KBM-7 (cell line): ENCODE data around the gene NINL.

ENCODE experiments used
- DNase-seq: peaks from one replicate; pipeline ENCODE4 v3.0.0-alpha.2; 2015
- in situ Hi-C: fragments of 300-500 bp; cut with MboI; formaldehyde crosslinking; loops from 2 replicates; pipeline ENCODE4 v1.14.3; 2020; ENCODE audit warnings: low sequenced_read_pairs, low pct_unique_long_range_greater_than_20kb, mixed read lengths

Gene NINL

DNA sequence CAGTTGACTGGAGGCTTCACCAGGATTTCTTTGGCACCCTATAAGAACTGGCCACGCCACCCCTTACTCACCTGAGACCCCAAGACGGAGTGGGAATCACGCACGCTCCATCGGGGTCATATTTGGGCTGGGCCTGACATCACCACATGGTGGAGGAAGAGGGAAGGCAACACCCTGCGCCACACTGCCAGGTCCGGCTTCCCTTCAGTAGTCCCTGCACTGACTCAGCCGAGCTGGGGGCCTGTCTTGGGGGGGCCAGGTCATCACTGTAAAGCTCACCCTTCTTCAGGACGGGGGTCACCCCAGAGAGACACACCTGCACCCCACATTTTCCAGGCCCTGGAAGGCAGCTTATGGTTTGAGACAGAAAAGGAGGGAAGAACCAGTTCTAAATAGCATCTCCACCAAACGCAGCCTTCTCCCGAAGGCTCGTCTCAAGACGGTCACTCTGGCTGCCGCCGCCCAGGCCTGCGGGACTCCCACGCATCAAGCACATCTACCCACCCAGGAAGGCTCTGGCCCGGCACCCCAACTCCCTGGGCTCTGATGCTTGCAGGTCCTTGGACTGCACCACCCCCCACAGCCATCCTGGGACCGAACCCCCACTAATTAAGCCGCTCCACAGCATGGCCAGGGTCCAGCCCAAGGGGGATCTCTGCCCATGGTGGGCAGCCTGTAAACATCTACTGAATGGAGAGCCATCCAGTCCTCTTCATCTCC is 126.1 kb downstream of the NINL start:
- in situ Hi-C loops: no loop called here
- DNase-seq: no peak

GRCh38 chr20:25457886-25458680 is 127.2 kb downstream of the NINL start:
- in situ Hi-C loops: no loop called here
- DNase-seq: no peak

DNA sequence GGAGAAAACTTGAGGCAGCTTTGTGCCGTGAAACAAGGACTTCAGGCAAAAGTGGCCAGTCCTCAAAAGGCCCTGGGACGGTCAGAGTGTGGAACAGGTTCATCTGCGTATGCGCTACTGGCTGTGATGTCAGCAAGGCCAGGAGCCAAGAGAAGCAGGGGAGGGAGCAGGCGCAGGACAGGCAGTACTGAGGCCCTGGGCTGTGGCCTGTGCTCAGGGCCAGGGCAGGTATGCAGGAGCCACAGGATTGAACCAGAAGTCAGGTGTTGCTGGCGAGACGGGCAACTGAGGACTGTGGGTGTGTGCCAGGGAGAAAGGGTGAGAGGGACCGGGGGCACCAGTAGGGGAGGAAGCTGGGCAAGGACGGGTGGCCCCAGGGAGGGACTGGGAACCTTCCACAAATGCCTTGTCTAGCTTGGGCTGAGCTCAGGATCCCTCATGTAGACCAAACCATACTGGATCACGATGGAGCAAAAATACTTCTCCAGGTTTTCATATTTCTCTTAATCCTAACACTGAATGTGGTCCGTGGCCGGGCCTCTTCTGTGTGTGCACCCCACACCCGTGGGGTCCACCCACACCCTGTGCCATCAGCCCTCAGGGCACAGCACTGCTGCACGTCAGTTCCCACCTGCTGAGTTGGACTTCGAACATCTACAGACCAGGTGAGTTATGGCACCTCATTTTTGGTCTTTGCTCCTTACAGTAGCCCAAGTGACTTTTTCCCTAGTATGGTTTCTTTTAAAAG is 131.0 kb downstream of the NINL start:
- in situ Hi-C loops: no loop called here
- no peak for DNase-seq

- DNase-seq: no peak
- in situ Hi-C loops: no loop called here
Measured at GRCh38 chr20:25453035-25453810, 132.1 kb downstream of the NINL start.

DNA sequence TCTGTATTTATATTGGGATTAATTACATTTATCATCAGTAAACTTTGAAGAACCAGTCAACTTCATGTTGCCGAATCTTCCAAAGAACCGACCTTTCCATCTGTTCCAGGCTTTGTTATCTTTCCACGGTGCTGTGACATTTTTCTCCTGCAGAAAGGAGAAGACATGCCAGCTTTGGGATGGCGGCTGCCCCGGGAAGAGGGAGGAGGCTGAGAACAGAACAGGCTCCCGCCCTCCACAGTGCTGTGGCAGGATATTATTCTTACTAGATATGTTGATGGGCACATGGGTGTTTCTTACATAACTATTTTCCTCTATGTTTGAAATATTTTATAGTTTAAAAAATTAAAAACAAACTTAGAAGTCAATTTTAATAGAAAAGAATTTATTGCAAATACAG is 133.0 kb downstream of the NINL start:
- DNase-seq: no peak
- in situ Hi-C loops: no loop called here

DNA sequence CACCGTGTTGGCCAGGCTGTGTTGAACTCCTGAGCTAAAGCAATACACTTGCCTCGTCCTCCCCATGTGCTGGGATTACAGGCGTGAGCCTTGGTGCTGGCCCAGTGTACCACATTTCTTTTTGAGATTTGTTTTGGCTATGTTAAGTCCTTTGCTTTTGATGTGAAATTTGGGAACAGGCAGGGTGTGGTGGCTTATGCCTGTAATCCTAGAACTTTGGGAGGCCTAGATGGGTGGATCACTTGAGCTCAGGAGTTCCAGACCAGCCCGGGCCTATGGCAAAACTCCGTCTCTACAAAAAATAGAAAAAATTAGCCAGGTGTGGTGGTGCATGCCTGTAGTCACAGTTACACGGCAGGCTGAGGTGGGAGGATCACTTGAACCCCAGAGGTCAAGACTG is 137.7 kb downstream of the NINL start:
- in situ Hi-C loops: no loop called here
- no peak for DNase-seq

- DNase-seq: no peak
- in situ Hi-C loops: no loop called here
Measured at GRCh38 chr20:25444556-25444955, 140.8 kb downstream of the NINL start.

DNA sequence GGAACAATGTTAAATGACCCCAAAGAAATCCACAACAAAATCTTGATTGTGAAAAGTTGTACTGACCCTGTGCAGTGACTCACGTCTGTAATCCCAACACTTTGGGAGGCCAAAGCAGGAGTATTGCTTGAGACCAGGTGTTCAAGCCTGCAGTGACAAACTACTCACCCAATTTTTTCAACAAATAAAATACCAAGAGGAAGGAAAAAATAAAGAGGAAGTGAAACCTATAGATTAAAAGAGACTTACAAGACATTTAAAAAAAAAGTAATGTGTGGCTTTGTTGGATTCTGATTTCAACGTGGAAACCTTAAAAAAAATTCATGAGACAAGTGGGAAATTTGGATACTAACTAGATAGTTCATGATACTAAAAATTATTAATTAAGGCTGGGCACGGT is 146.0 kb downstream of the NINL start:
- in situ Hi-C loops: no loop called here
- peak; percentile 43 for DNase-seq

DNA sequence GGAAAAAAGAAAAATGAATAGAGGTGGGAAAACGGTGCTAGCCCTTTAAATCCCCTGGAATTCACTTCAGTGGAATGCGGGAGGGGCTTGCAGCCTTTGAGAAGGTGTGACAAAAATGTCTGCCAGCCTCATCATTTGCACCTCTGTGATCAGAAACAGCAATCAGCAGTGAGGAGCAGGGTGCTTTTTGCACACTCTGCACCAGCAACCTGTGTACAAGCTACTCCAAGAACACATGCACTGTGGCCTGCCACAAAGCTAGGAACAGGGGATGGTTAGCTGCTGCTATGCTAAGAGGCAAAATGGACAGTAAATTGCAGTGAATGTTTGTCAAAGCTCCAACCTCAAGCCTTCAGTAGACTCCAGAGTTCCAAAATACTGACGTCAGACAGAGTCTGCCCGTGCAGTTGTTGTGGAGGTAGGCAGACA is 148.2 kb downstream of the NINL start:
- in situ Hi-C loops: no loop called here
- no peak for DNase-seq

GRCh38 chr20:25424536-25424935 is 160.8 kb downstream of the NINL start:
- no peak for DNase-seq
- in situ Hi-C loops: no loop called here

DNA sequence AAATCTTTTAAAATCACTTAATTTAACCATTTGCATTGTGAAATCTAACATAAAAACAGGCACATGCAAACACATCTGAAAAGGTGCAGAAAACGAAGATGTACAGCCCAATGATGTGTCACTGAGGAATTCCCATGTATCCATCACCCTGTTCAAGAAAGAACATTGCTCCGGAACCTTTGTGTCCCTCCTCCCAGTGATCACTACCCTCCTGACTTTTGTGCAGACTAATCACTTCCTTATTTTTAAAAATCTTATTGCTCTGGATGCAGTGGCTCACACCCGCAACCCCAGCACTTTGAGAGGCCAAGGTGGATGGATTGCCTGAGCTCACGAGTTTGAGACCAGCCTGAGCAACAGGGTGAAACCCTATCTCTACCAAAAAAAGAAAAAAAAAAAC is 163.3 kb downstream of the NINL start:
- in situ Hi-C loops: no loop called here
- no peak for DNase-seq

- no peak for DNase-seq
- in situ Hi-C loops: no loop called here
Measured at GRCh38 chr20:25421102-25421501, 164.2 kb downstream of the NINL start.

DNA sequence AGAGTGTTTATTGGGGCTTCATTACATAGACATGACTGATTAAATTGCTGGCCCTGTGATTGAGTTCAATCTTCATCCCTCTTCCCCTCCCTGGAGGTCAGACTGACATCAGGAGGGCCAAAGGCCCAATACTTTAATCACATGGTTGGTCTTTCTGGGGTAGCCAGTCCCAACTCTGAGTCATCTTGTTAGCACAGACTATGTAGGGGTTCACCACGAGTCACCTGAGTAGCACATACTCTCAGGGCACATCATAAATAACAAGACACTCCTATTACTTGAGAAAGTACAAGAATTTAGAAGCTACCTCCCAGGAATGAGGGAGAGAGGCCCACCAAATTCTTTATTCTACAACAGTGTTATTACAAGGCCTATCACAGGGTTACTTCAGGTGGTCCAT is 166.6 kb downstream of the NINL start:
- no peak for DNase-seq
- in situ Hi-C loops: no loop called here

DNA sequence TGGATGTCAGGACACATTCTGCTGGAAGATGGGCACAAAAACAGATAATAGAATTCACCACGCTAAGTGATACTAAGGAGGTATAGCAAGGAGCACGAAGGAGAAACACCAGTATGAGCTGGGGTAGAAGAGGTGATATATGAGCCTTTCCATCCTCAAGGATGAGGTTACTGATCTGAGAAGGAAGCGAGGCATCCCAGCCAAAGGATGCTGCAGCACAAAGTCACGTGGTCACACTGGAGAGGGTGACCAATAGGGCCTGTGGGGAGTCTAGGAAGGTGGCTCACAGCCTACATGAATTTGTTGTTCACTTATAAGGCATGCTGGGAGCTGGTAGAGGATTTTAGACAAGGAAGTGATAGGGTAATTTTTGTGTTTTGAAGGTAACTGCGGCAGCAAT is 176.4 kb downstream of the NINL start:
- in situ Hi-C loops: no loop called here
- DNase-seq: no peak

DNA sequence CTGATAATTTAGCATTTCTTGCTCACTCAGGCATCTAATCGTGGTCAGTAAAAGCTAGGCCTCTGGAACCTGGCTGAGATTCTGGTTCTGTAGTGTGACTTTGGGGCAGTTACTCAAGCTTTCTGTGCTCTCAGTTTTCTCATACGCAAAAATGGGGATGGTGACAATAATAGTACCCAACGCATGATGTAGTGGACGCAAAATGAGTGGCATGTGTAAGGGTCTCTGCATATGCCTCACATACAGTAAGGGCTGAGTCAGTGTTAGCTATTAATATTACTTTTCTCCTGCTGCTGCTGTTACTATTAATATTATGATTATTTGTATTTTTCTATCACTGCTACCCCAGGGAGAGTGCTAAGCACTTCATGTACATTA is 177.2 kb downstream of the NINL start:
- DNase-seq: no peak
- in situ Hi-C loops: no loop called here

GRCh38 chr20:25407311-25408169 is 177.8 kb downstream of the NINL start, which contains the start of gene GINS1:
Gene GINS1 (plus strand): TSS chr20:25407673. CDS start chr20:25407821, 148 bp downstream.
- in situ Hi-C loops: no loop called here
- DNase-seq: peak; percentile 94
